ENCODE data around the gene APOL3.
"Not testable (repeated sequence)": the region's sequence is repeated elsewhere in the genome, so short reads cannot be mapped to it uniquely, and the experiment has no call there.

Gene APOL3

DNA sequence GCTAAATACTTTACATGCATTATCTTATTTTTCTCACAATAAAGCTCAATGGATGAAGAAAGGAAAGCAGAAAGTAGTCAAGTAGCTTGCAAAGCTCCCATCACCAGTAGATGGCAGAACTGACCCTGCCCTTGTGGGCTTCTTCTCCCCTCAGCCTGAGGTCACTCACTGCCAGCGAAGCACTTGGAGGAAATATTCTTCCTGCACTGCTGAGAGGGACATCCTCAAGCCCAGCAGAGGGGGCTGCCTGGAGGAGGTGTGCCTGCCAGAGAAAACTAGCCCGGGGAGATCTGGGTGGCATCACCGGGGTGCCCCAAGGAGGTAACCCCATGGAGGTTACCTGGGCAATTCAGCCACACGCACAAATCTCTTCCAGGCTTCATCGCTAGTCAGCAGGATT, 34.4 kb upstream of the APOL3 start:
- intact Hi-C loops (cut with DNase I): loop anchor here (5.0 kb wide), 1 partner anchor 87 kb away; no protein-coding TSS in a partner anchor
- peak; percentile 14 to 82 (median 65) for DNase-seq

DNA sequence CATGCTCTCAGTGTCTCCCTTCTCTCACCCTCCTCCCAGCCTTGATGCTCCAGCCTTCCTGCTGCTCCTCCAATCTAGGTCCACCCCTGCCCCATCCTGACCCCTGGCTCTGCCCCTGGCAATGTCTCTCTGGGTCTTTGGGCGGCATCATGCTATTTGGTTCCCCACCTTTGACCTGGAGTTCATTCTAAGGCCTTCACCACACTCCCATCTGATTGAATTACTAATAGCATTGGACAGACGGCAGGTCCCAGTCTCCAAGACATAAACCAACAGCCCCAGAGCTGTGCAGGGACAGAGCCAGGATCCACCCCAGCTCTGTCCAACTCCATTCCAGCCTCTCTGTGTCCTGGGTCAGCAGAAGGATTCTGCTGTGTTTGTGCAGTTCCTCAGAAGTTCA, 33.8 kb upstream of the APOL3 start:
- intact Hi-C loops (cut with DNase I): no loop called here

DNA sequence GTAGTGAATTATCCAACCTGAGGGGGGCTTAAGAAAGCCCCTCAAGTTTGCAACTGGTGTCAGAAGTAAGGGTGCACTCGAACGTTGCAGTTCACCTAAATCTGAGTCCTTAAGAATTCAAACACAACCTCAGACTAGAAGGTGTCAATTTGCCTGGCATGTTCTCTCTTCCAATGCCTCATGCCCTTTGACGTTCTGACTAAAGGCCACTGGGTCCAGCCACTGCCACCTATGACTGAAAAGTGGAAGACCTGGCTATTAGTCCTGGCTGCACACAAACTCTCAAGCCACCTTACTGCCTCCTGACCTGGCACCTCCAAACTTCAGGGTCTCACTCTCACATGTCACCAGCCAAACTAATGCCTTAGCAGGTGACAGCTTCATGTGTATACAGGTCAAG, 33.0 kb upstream of the APOL3 start:
- intact Hi-C loops (cut with DNase I): no loop called here
- DNase-seq: no peak

More for the DNA sequence above, 33.8 kb upstream of the APOL3 start:
- no peak for DNase-seq

DNA sequence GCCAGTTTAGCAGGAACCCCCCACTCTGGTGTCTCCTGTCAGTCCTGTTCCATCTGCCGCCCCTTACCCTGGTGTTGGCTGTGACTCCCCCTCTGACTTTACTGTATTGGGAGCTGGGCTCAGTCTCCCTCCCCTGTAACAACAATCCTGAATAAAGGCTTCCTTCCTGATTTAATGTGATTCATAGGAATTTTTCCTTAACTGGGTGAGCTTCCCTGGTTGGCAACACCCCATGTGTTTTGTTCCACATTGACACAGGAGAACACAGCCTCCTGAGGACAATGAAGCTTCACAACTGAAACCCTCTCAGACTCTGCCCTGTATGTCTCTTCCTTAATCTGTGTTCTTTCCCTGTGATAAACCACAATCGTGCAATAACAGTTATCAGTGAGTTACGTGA, 32.6 kb upstream of the APOL3 start:
- intact Hi-C loops (cut with DNase I): no loop called here
- no peak for DNase-seq

DNA sequence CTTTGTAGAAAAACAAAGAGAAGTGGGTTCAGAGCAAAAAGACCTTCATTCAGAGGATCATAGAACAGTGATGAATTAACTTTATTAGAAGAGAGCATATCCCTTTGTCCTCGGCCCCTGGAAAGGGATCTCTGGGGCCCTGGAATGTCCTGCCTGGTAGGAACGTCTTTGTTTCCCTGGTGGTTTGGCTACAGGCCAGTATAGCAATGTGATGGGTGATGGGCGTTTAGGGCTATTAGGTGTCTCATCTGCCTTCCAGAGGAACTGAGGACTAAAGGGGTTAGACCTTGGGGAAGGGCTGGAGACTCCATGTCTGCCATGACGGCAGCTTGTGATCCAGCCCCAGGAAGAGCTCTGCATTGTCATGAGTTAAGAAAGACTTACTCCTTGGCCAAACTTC, 32.0 kb upstream of the APOL3 start:
- DNase-seq: no peak
- intact Hi-C loops (cut with DNase I): no loop called here

DNA sequence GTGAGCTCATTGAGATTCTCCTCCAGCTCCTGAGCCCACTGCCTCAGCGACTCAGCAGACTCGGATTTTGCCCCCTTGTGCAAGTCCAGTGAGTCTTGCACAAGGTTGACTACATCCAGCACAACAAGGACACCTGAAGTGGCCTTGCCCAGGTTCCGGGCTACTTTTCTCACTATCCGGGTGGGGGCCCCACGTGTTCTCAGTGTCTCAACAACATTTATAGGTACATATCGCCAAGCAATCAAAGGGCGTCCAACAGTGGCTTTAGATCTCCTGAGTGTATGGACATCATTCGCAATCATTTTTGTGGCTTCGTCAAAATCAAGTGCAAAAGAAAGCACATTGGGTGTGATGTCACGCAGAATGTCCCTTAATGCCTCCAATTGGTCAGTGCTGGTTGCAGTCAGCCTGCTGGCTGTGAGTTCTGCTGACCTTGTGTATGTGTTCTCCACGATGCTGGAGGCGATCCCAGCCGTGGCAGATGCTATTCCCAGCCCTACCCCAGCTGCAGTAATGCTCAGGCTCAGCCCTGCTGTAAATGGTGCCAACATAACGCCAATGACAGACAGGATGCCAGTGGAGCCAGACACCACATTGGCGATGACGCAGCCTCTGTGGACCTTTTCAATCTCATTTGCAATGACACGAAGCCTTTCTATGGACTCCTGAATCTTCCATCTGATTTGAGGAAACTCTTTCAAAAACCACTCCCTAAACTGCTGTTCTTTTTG, 30.7 kb upstream of the APOL3 start:
- intact Hi-C loops (cut with DNase I): no loop called here
- DNase-seq: peak; percentile 59 to 95 (median 88)

DNA sequence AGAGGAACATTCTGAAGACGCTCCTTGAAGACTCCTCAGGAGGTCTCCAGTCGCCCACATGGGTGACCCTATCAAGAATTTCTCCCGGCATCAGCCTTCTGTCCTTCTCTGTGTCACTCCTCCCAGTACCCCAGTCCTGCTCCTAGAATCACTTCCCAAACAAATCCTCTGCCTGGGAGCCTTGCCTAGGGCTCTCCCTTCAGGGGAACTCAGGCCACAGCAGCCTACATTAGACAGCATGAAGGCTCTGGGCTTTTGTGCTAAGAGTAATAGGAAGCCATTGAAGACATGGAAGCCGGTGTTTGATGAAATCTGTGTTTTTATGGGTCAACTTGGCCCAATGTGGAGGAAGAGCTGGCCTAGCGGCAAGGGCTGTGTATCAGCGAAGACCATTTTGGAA, 27.3 kb upstream of the APOL3 start:
- DNase-seq; intact Hi-C loops (cut with DNase I): not testable (repeated sequence)

DNA sequence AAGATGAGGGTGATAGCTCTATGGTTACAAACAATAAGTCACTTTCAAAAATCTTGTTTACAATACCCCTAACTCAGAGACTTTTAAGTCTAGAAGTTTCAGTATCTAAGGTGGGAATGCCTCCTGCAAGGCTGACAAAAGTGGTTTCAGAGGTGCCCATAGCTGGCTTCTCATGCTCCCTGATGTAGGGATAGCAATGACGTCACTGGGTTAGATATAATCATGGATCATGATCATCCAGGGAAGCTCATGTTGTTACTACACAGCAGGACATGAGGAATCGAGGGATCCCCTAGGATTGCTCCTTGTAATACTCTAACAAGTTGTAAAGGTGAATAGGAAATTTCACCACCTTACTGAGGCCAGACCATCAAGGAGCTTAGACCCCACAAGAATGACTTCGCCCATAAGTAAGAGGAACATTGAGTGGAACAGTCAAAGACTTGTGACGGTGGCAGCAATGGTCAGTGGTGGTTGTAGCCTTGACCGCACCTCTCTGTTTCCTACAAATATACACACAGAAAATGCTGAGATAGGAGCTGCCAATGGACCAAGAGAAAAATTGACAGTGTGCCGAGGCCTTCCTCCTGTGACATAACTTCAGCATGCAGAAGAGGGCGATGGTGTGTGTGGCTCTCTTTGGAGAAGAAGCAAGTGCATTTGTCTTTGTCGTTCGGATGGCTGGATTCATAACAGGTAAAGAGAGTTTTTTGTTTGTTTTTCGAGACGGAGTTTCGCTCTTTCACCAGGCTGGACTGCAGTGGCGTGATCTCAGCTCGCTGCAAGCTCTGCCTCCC, 25.5 kb upstream of the APOL3 start:
- no peak for DNase-seq
- intact Hi-C loops (cut with DNase I): no loop called here

DNA sequence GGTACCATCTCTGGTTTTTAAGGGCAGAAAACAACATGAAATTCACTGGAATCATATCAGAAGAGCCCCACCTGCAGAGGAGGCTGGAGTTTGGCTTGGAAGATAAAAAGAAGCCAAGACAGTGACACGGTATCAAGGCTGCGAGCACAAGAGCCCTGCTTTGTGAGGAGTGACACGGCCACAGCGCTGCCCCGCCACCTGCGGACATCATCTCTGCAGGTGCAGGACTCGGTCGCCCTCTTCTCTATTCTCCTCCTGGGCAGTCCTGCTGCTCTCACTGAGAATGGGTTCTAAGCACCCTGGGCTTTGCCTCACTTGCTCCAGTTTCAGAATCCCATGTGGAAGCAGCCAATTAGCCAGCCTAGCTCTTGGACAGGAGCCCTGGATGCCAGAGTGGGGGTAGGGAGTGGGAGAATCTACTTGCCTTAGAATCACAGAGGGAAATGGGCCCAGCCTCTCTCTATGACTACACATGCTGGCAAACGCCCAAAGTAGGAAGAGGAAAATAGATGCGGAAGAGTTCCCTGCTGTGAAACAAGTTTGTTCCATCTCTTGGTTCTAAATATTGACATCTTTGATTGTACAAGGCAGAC, 24.0 kb upstream of the APOL3 start:
- intact Hi-C loops (cut with DNase I): loop anchor here (5.0 kb wide), 1 partner anchor 37 kb away; no protein-coding TSS in a partner anchor
- DNase-seq: peak in 22 of 42 donors; percentile 16 to 78 (median 40)

DNA sequence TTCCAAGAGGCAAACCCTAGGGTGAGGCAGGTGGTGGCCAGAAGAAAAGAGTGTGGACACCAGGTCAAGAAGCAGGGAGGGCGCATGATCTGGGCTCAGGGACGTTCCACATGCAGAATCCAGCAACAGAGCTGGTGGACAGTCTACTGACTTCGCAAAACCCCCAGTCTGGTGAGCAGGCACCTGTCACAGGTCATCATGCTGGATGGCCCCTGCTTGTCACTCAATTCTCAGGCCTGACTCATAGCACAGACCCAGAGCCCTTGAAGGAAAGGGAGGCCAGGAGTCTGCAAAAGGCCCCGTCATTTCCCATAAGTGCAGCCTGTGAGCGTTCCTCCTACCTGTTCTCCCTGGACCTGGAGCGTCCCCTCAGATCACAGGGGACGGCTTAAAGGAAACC, 22.9 kb upstream of the APOL3 start:
- peak in 1 of 42 donors; percentile 32 for DNase-seq
- intact Hi-C loops (cut with DNase I): loop anchor here (5.0 kb wide), 1 partner anchor 36 kb away; no protein-coding TSS in a partner anchor

DNA sequence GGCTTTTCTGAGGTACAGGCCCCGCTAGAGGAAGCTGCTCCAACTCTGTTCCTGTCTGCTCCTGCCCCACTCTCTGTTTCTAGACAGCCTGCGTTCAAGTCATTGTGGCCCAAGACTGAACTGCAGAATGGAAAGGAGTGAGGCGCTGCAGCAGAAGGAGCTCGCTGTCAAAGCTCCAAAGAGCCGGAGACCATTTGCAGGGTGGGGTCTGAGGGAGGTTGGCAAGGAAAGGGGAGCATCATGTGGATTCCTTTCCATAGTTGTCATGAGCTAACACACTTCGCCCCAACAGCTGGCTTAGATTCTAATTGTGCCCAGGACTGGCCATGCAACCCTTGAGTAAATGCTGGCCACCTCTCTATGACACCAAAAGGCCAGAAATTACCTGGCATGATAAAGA, 22.3 kb upstream of the APOL3 start:
- peak in 1 of 42 donors; percentile 23 for DNase-seq
- intact Hi-C loops (cut with DNase I): loop anchor here (5.0 kb wide), 1 partner anchor 36 kb away; no protein-coding TSS in a partner anchor

DNA sequence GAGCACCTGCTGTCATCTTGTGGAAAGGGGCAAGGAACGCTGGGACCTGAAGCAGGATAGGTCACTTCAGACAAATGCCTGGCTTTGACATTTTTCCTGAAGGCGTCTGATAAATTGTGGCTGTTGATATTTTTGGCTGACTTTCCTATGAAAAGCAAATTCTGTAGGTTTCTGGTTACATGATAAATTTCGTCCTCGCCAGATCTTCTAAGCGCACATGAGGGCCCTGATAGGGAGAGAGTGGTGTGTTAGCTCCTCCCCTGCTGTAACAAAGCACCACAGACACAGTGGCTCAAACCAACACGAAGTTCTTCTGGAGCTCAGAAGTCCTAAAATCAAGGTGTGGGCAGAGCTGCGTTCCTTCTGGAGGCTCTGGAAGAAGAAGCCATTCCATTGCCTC, 21.5 kb upstream of the APOL3 start:
- DNase-seq: no peak
- intact Hi-C loops (cut with DNase I): loop anchor here (5.0 kb wide), 1 partner anchor 35 kb away; no protein-coding TSS in a partner anchor

DNA sequence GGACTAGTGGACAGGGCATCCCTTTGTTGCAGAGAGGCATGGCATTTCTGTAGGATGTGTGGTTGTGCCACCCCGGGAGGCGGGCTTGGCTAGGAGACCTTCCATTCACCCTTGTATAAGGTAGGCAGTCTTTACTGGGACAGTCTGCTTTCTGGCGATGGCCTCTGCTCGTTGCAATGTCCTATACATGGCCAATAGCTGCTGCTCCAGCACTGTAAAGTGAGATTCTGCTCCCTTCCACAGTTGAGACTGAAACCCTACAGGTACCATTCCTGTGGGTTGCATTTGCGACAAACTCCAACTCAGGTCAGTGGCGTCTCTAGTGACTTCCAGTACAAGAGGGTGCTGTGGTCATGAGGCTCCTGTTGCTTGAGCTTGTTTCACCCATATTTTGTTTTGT, 20.4 kb upstream of the APOL3 start:
- intact Hi-C loops (cut with DNase I): loop anchor here (5.0 kb wide), 1 partner anchor 34 kb away; no protein-coding TSS in a partner anchor
- DNase-seq: no peak

DNA sequence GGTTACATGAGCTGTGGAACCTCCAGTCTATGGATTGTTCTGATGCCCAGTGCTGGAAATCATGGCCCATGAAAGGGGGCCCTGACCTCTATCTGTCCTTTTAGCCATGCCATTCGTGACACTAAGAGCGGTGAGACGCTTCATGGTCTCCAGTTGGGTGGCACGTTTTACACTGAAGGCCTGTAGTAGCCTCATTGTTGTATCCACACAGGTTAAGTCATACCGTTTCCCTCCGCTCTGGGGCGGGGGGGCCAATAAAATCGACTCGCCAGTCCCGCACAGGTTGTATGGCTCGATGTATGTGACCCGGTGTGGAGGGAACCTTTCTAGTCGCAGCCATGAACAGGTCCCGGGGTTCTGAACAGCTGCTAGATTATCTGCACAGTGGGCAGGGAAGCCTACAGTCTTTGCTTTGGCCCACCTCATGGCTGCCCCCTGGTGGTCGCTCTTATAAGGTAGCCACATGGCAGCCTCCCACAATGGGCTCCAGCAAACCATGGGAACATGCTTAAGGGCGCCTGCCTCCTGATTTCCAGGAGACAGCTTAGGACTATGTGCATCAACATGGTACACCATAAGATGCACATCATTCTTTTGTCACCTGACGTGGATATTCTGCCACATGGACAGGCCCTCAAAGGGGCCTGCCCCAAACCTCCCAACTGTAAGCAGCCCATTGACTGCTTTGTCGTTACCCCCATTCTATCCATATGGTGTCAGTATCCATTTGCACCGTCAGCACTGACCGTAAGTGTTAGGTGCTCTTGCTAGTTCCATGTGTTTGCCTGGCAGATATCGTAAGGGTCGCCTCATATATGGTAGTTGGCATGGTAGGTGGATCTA, 19.7 kb upstream of the APOL3 start:
- intact Hi-C loops (cut with DNase I): loop anchor here (5.0 kb wide), 1 partner anchor 33 kb away; no protein-coding TSS in a partner anchor

DNA sequence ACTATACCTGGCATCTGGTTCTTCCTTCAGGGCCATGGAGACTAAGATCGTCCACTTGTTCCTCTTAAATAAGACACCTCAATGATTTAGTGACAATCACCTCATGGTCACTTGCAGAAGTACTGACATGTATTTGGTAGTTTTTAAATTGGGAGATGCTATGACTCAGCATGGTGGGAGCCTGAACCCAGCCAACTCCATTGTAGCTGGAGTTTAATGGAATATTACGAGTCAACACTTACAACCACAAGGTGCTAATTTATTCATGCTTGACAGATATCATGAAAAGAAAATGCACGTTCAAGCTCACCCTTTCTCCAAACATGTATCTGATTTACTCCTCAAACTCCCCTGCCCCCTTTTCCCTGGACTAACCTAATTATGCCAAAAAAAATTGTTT, 16.6 kb upstream of the APOL3 start:
- no peak for DNase-seq
- intact Hi-C loops (cut with DNase I): no loop called here

More for the DNA sequence above, 19.7 kb upstream of the APOL3 start:
- peak; percentile 52 to 95 (median 81) for DNase-seq

DNA sequence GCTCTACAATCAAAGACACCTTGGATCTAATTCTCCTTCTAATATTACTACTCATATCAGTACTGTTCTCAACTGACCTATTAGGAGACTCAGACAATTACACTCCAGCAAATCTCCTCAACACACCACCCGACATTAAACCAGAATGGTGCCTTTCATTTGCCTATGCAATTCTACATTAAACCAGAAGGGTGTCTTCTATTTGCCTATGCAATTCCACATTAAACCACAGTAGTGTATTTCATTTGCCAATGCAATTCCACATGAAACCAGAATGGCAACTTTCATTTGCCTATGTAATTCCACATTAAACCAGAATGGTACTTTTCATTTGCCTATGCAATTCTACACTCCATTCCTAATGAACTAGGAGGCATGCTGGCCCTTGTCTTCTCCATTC, 15.3 kb upstream of the APOL3 start:
- no peak for DNase-seq
- intact Hi-C loops (cut with DNase I): no loop called here

DNA sequence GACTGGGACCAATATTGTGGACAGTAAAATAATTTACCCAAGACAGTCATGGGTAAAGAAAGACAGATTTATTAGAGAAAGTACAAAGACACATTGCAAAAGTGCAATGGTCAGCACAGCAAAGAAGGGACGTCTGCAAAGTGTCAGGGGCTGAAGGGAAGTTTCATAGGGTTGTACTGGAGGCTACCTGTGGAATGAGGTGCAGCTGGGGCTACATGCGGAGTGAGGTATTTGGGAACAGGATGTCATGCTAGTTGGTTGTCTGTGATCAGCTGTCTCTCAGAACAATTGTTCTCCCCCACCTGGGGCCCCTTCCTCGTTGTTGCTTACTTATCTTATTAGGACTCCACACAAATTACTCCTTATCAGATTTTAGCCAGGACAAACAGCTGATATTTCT, 11.4 kb upstream of the APOL3 start:
- intact Hi-C loops (cut with DNase I): no loop called here
- no peak for DNase-seq

DNA sequence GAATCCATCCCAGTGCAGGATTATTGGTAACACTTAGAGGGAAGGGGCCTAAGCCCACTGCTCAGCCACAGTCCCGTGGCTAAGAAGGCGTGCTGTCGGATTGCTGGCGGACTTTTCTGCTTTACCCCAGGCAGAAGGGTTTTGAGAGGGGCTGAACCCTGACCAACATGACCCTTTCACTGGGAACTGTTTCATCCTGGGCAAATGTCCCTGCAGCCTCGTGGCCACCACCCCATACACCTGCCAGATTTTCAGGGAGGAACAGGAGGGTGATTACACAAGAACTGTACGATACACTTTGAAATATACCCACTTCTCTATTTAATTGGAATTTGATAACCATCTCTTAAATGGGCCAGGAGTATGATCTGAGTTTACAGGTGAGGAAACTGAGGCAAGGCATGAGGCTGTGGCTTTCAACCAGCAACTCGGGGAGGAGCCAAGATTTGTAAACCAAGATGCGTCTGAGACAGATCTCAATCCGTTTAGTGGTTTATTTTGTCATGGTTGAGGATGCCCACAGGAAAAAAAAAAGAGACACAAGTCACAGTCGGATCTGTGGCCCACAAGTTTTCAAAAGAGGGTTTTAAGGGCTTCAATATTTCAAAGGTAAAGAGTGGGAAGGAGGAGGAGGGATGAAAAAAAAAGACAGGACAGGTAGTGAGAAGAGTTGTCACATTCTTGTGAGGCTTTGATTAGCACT, 6.1 kb upstream of the APOL3 start:
- no peak for DNase-seq
- intact Hi-C loops (cut with DNase I): no loop called here

Measured in head of caudate nucleus (tissue), 42 donors.